Omental fat pad (tissue), 4 donors: ENCODE results near the gene RIMBP2. TPM values are rescaled to one million over a fixed set of nuclear protein-coding genes. Genes with fewer than 3 reads are reported as not detected.

Experiments used
- ATAC-seq: fragments of 150-250 bp; one replicate; pipeline ENCODE4 v1.9.1; 2016; ENCODE audit warnings: mild to moderate bottlenecking, moderate library complexity; ENCODE audit not compliant: low FRiP score
- DNase-seq: peaks from one replicate; pipeline ENCODE4 v3.0.0-alpha.2; 2019; ENCODE audit warnings: low spot score
- CTCF ChIP-seq, 3 donors: fragments of 450-650 bp; IDR thresholded peaks; one replicate each; pipeline ENCODE4 v1.5.1; 2016 to 2017; ENCODE audit warnings: antibody characterized with exemption in 3 of 3, mild to moderate bottlenecking in 3 of 3, moderate library complexity in 2 of 3
- total RNA-seq, 4 donors: library from RNA; depleted of rRNA; stranded (reverse); fragments of >200 nt; gene quantifications; one replicate each; pipeline ENCODE4 v1.1.0, GENCODE V29; 2016

The RIMBP2 gene
- total RNA-seq, 4 donors from 2014 or later, result 0.36 to 3.2 (median 1.6) TPM; not detected in 1

- no peak for TF ChIP-seq CTCF (IDR thresholded peaks at IDR 0.05)
- no peak for ATAC-seq
- no peak for DNase-seq
Observed at GRCh38 chr12:130468186-130468585, 247.9 kb downstream of the RIMBP2 start.

GRCh38 chr12:130465626-130466025, 250.5 kb downstream of the RIMBP2 start:
- no peak for ATAC-seq
- TF ChIP-seq CTCF (IDR thresholded peaks at IDR 0.05), result no peak
- no peak for DNase-seq

- TF ChIP-seq CTCF (IDR thresholded peaks at IDR 0.05), result no peak
- ATAC-seq, result no peak
- no peak for DNase-seq
Observed at GRCh38 chr12:130465046-130465445, 251.1 kb downstream of the RIMBP2 start.

GRCh38 chr12:130463818-130464670, 252.1 kb downstream of the RIMBP2 start:
- no peak for DNase-seq
- ATAC-seq, result no peak
- no peak for TF ChIP-seq CTCF (IDR thresholded peaks at IDR 0.05)

- no peak for TF ChIP-seq CTCF (IDR thresholded peaks at IDR 0.05)
- no peak for ATAC-seq
- no peak for DNase-seq
Observed at GRCh38 chr12:130463275-130463658, 252.8 kb downstream of the RIMBP2 start.

- no peak for TF ChIP-seq CTCF (IDR thresholded peaks at IDR 0.05)
- ATAC-seq (no peak), DNase-seq (no peak)
Observed at GRCh38 chr12:130462558-130463274, 253.4 kb downstream of the RIMBP2 start.
